Activated CD8-positive, alpha-beta memory T cell treated with anti-CD3 and anti-CD28 coated beads, Interleukin-2, amount 10 ng/mL, durations not matched to agents 7 days and 5 days (primary cell): ENCODE data around the gene PLN. TPM values are rescaled to one million over a fixed set of nuclear protein-coding genes. Genes with fewer than 3 reads are reported as not detected.

ENCODE experiments used
- ATAC-seq: fragments of 150-1000 bp; cut with Tn5 transposase; one replicate; pipeline ENCODE4 v1.10.0; 2021; ENCODE audit warnings: moderate library complexity
- CTCF ChIA-PET: fragments of 350-600 bp; sonication (Branson Sonifier 250); formaldehyde crosslinking; loops from one replicate; lab custom pipeline; 2021; ENCODE audit warnings: antibody characterized with exemption; lab: Charles Lee
- DNase-seq: peaks from one replicate; pipeline ENCODE4 v3.0.0-alpha.2; 2020
- H3K27ac Mint-ChIP-seq: one replicate; pipeline ENCODE4 v1.8.0; 2021; ENCODE audit warnings: mild to moderate bottlenecking, mixed read lengths
- H3K27me3 Mint-ChIP-seq: one replicate; pipeline ENCODE4 v1.8.0; 2021; ENCODE audit warnings: mixed read lengths
- H3K36me3 Mint-ChIP-seq: one replicate; pipeline ENCODE4 v1.8.0; 2021; ENCODE audit warnings: mild to moderate bottlenecking, mixed read lengths
- H3K4me1 Mint-ChIP-seq: one replicate; pipeline ENCODE4 v1.8.0; 2021; ENCODE audit warnings: mixed read lengths
- H3K4me3 Mint-ChIP-seq: one replicate; pipeline ENCODE4 v1.8.0; 2021; ENCODE audit warnings: mild to moderate bottlenecking, moderate library complexity, mixed read lengths
- H3K9me3 Mint-ChIP-seq: one replicate; pipeline ENCODE4 v1.8.0; 2022; ENCODE audit warnings: low read depth, mixed read lengths
- total RNA-seq, 2 experiments: library from RNA; stranded (reverse); gene quantifications; one replicate each; pipeline ENCODE4 v1.2.3, GENCODE V29; 2021

Gene PLN
- total RNA-seq, 2 experiments from 2014 or later: not detected

DNA sequence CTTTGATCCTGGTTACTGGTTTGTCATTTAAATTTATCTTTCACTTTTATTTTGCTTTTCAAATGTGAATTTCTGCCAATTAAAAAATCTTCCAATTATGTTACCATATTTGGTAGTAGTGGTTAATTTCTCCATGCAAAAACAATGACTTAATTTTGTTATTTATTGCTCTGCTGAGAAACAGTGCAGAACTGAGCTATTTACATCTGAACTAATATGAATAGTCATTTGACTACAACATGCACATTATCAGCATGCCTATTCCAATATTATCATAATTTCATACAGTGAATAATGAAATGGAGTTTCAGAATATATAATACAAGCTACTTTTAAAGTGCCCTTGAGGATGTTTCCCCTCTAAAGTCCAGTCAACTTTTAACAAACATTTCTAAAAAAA is 517 bp downstream of the PLN start:
- Mint-ChIP-seq H3K9me3 (no peaks in the 10 kb centered on the region), H3K4me3 (no peak overlapping the region), H3K27ac (no peak overlapping the region), H3K27me3 (no peaks in the 10 kb centered on the region), H3K36me3 (peaks cover 5% of the 10 kb centered on the region), H3K4me1 (peaks cover 25% of the 10 kb centered on the region)
- DNase-seq (no peak), ATAC-seq (no peak)
- CTCF ChIA-PET: no interaction called here

- no peaks in the 10 kb centered on the region for H3K27me3 Mint-ChIP-seq
- H3K9me3 Mint-ChIP-seq: no peaks in the 10 kb centered on the region
- H3K36me3 Mint-ChIP-seq: peaks cover 4% of the 10 kb centered on the region
- peaks cover 19% of the 10 kb centered on the region for H3K4me1 Mint-ChIP-seq
- no peak overlapping the region for H3K27ac Mint-ChIP-seq
- CTCF ChIA-PET: interaction anchor here (0.8 to 3.2 kb wide), 2 partner anchors 268 to 575 kb away, joined by 3 to 9 read pairs; no protein-coding TSS in a partner anchor
- ATAC-seq: peak; percentile 71
- DNase-seq: no peak
- H3K4me3 Mint-ChIP-seq: no peak overlapping the region
These were observed 3.3 kb downstream of the PLN start for GRCh38 chr6:118551063-118552053.

- CTCF ChIA-PET: interaction anchor here (1.5 to 3.2 kb wide), 2 partner anchors 11 to 269 kb away, joined by 3 to 9 read pairs; no protein-coding TSS in a partner anchor
- peaks cover 18% of the 10 kb centered on the region for H3K4me1 Mint-ChIP-seq
- no peak overlapping the region for H3K4me3 Mint-ChIP-seq
- H3K27ac Mint-ChIP-seq: no peak overlapping the region
- peaks cover 4% of the 10 kb centered on the region for H3K36me3 Mint-ChIP-seq
- no peaks in the 10 kb centered on the region for H3K27me3 Mint-ChIP-seq
- no peak for DNase-seq
- no peaks in the 10 kb centered on the region for H3K9me3 Mint-ChIP-seq
- no peak for ATAC-seq
These were observed 5.0 kb downstream of the PLN start for GRCh38 chr6:118553132-118553531.

DNA sequence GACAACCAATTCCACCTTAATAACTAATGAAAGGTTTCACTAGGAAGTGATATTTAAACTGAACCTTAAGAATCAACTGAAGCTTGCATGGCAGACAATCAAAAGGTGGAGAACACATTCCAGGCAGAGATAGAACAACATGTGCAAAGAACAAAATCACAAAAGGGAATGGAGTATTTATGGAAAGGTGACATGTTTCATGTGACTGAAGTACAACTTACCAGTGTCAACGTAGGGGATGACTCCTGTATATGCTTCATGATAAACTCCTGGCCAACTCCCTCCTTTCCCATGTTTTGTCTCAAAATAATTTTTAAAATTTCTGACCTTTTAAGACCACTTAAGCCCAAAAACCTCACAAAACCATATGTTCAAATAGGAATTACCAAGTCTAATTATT is 6.6 kb downstream of the PLN start:
- Mint-ChIP-seq H3K27ac (no peak overlapping the region), H3K36me3 (peaks cover 7% of the 10 kb centered on the region), H3K9me3 (no peaks in the 10 kb centered on the region), H3K27me3 (no peaks in the 10 kb centered on the region), H3K4me1 (peaks cover 32% of the 10 kb centered on the region), H3K4me3 (no peak overlapping the region)
- DNase-seq (no peak), ATAC-seq (no peak)
- CTCF ChIA-PET: interaction anchor here (3.2 kb wide), 1 partner anchor 271 kb away, joined by 9 read pairs; no protein-coding TSS in a partner anchor

- Mint-ChIP-seq H3K4me3 (peak overlapping the region; percentile 62), H3K27ac (peak overlapping the region; percentile 90), H3K27me3 (no peaks in the 10 kb centered on the region), H3K36me3 (peaks cover 15% of the 10 kb centered on the region), H3K9me3 (no peaks in the 10 kb centered on the region), H3K4me1 (peaks cover 24% of the 10 kb centered on the region)
- ATAC-seq (peak; percentile 93), DNase-seq (peak; percentile 48)
- CTCF ChIA-PET: interaction anchor here (1.0 to 1.4 kb wide), 2 partner anchors 93 to 242 kb away, joined by 3 to 5 read pairs; partner anchors contain the start of gene CEP85L
These were observed 10.5 kb downstream of the PLN start for GRCh38 chr6:118558464-118559217.

DNA sequence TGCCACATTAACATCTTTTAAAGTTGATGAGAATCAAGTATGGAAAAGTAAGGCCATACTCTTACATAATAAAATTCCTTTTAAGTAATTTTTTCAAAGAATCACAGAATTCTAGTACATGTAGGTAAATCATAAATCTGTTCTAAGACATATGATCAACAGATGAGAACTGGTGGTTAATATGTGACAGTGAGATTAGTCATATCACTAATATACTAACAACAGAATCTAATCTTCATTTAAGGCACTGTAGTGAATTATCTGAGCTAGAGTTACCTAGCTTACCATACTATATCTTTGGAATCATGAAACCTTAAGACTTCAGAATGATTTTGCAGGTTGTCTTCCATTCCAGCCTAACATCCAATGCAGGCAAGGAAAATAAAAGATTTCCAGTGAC is 11.6 kb downstream of the PLN start:
- H3K27ac Mint-ChIP-seq: no peak overlapping the region
- ATAC-seq: no peak
- no peaks in the 10 kb centered on the region for H3K9me3 Mint-ChIP-seq
- H3K4me3 Mint-ChIP-seq: no peak overlapping the region
- peaks cover 24% of the 10 kb centered on the region for H3K4me1 Mint-ChIP-seq
- CTCF ChIA-PET: interaction anchor here (1.3 to 1.4 kb wide), 2 partner anchors 76 to 92 kb away, joined by 4 to 5 read pairs; partner anchors contain the start of gene CEP85L
- H3K36me3 Mint-ChIP-seq: peaks cover 15% of the 10 kb centered on the region
- DNase-seq: no peak
- H3K27me3 Mint-ChIP-seq: no peaks in the 10 kb centered on the region

DNA sequence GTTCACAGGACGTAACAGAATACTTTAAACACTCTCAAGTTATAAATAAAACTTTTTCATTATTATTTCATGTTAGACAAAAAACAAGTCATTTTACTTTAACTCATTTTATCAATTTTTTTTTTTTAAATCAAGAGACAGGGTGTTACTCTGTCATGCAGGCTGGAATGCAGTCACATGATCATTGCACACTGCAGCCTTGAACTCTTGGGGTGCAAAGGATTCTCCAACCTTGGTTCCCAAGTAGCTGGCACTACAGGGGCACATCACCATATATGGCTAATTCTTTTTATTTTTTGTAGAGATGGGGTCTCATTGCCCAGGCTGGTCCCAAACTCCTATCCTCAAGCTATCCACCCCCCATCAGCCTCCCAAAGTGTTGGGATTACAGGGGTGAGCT is 14.2 kb downstream of the PLN start:
- CTCF ChIA-PET: no interaction called here
- ATAC-seq: no peak
- Mint-ChIP-seq H3K4me1 (peaks cover 31% of the 10 kb centered on the region), H3K27me3 (no peaks in the 10 kb centered on the region), H3K36me3 (peaks cover 15% of the 10 kb centered on the region), H3K9me3 (no peaks in the 10 kb centered on the region), H3K27ac (no peak overlapping the region), H3K4me3 (no peak overlapping the region)
- DNase-seq: no peak

GRCh38 chr6:118562959-118563358 is 14.9 kb downstream of the PLN start:
- no peaks in the 10 kb centered on the region for H3K9me3 Mint-ChIP-seq
- H3K4me1 Mint-ChIP-seq: peaks cover 25% of the 10 kb centered on the region
- H3K27ac Mint-ChIP-seq: no peak overlapping the region
- CTCF ChIA-PET: no interaction called here
- DNase-seq (no peak), ATAC-seq (no peak)
- H3K4me3 Mint-ChIP-seq: no peak overlapping the region
- no peaks in the 10 kb centered on the region for H3K27me3 Mint-ChIP-seq
- H3K36me3 Mint-ChIP-seq: peaks cover 15% of the 10 kb centered on the region

- H3K4me1 Mint-ChIP-seq: peaks cover 7% of the 10 kb centered on the region
- peak; percentile 91 for ATAC-seq
- no peaks in the 10 kb centered on the region for H3K9me3 Mint-ChIP-seq
- no peak for DNase-seq
- CTCF ChIA-PET: interaction anchor here (0.6 to 2.4 kb wide), 27 partner anchors 8 to 545 kb away, joined by 3 to 14 read pairs (median 4); no protein-coding TSS in a partner anchor
- no peaks in the 10 kb centered on the region for H3K27me3 Mint-ChIP-seq
- peaks cover 10% of the 10 kb centered on the region for H3K36me3 Mint-ChIP-seq
- no peak overlapping the region for H3K27ac Mint-ChIP-seq
- H3K4me3 Mint-ChIP-seq: no peak overlapping the region
These were observed 17.3 kb downstream of the PLN start for GRCh38 chr6:118565311-118565960.

DNA sequence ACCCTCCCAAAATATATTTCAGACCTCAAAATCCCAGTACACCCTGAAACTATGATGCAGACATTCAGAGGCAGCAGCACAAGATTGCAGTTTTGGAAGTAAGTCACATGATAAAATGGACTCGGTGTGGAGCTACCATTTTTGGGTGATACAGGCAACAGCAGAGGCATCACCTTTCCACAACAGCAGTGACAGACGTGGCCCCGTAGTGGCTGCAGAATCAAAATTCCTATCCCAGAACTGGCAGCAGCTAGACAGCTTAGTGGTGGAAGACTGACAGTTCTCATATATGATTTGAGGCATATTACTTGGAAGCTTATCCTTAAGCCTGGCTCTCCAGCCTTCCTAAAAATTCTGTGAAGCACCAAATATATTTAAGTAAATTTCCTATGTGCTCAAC is 19.9 kb downstream of the PLN start:
- DNase-seq: no peak
- H3K4me1 Mint-ChIP-seq: peaks cover 11% of the 10 kb centered on the region
- CTCF ChIA-PET: interaction anchor here (1.1 kb wide), 2 partner anchors 69 to 208 kb away, joined by 4 read pairs; no protein-coding TSS in a partner anchor
- peaks cover 8% of the 10 kb centered on the region for H3K36me3 Mint-ChIP-seq
- no peak overlapping the region for H3K4me3 Mint-ChIP-seq
- ATAC-seq: no peak
- no peaks in the 10 kb centered on the region for H3K27me3 Mint-ChIP-seq
- no peak overlapping the region for H3K27ac Mint-ChIP-seq
- H3K9me3 Mint-ChIP-seq: no peaks in the 10 kb centered on the region

DNA sequence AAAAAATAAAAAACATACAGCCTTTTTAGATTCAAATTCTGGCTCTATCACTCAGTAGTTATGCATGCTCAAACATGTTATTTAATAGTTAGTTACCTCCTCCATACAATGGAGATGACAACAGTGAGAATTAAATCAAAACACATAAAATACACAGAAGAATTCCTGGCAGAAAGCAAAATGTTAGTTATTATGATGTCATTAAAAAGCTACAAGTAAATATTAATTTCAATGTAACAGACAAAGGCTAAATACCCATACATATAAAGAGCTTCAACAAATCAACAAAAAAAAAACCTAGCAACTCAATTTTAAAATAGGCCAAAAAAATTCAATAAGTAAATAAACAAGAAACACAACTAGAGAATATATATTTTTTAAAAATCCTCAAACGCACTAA is 21.4 kb downstream of the PLN start:
- DNase-seq (no peak), ATAC-seq (no peak)
- Mint-ChIP-seq H3K27ac (no peak overlapping the region), H3K9me3 (peaks cover 7% of the 10 kb centered on the region), H3K27me3 (no peaks in the 10 kb centered on the region), H3K36me3 (peaks cover 16% of the 10 kb centered on the region), H3K4me1 (peaks cover 16% of the 10 kb centered on the region), H3K4me3 (no peak overlapping the region)
- CTCF ChIA-PET: interaction anchor here (0.6 kb wide), 1 partner anchor 1359 kb away, joined by 3 read pairs; no protein-coding TSS in a partner anchor

GRCh38 chr6:118571121-118571520 is 23.0 kb downstream of the PLN start:
- Mint-ChIP-seq H3K27ac (no peak overlapping the region), H3K9me3 (peaks cover 16% of the 10 kb centered on the region), H3K36me3 (peaks cover 29% of the 10 kb centered on the region), H3K4me1 (peaks cover 9% of the 10 kb centered on the region), H3K27me3 (no peaks in the 10 kb centered on the region), H3K4me3 (no peak overlapping the region)
- CTCF ChIA-PET: no interaction called here
- ATAC-seq: no peak
- DNase-seq: no peak
